Mesendoderm (in vitro differentiated cells): ENCODE results near the gene NKAPD1.
"Not testable (repeated sequence)": the region's sequence is repeated elsewhere in the genome, so short reads cannot be mapped to it uniquely, and the experiment has no call there.

Experiments
- DNase-seq: peaks from one replicate; pipeline ENCODE4 v3.0.0; 2013
- H2AK5ac ChIP-seq: 2 replicates; pipeline ENCODE4 v1.6.1; 2013; ENCODE audit warnings: low read length, inconsistent platforms
- H2BK120ac ChIP-seq: 2 replicates; pipeline ENCODE4 v1.6.1; 2013; ENCODE audit warnings: low read depth, mild to moderate bottlenecking, low read length, moderate library complexity, mixed read lengths
- H2BK15ac ChIP-seq: replicated peaks from 2 replicates; pipeline ENCODE4 v1.6.1; 2013; ENCODE audit warnings: low read depth, mild to moderate bottlenecking, moderate library complexity
- H2BK5ac ChIP-seq: 2 replicates; pipeline ENCODE4 v1.6.1; 2013; ENCODE audit warnings: low read length, inconsistent platforms
- H3K18ac ChIP-seq: 2 replicates; pipeline ENCODE4 v1.6.1; 2013; ENCODE audit warnings: mild to moderate bottlenecking, low read length, mixed read lengths
- H3K23ac ChIP-seq: one replicate; pipeline ENCODE4 v1.6.1; 2013; ENCODE audit warnings: low read length
- H3K27ac ChIP-seq: 2 replicates; pipeline ENCODE4 v1.5.1; 2013; ENCODE audit warnings: low read depth, mild to moderate bottlenecking, inconsistent platforms, low read length, moderate library complexity
- H3K27me3 ChIP-seq: 2 replicates; pipeline ENCODE4 v1.6.1; 2013; ENCODE audit warnings: low read length, control low read depth, mild to moderate bottlenecking, inconsistent platforms; ENCODE audit not compliant: insufficient read depth, poor library complexity
- H3K36me3 ChIP-seq: 2 replicates; pipeline ENCODE4 v1.6.1; 2013; ENCODE audit warnings: low read length, inconsistent platforms; ENCODE audit not compliant: control insufficient read depth, insufficient read depth
- H3K4ac ChIP-seq: one replicate; pipeline ENCODE4 v1.6.1; 2013; ENCODE audit warnings: low read depth, mild to moderate bottlenecking, low read length, moderate library complexity
- H3K4me1 ChIP-seq: 2 replicates; pipeline ENCODE4 v1.6.1; 2013; ENCODE audit warnings: low read depth, low read length, inconsistent platforms; ENCODE audit not compliant: control insufficient read depth
- H3K4me2 ChIP-seq: 2 replicates; pipeline ENCODE4 v1.6.1; 2013; ENCODE audit warnings: low read length
- H3K4me3 ChIP-seq: 2 replicates; pipeline ENCODE4 v1.5.1; 2013; ENCODE audit warnings: mild to moderate bottlenecking, low read length
- H3K56ac ChIP-seq: one replicate; pipeline ENCODE4 v1.6.1; 2013; ENCODE audit warnings: low read length
- H3K79me1 ChIP-seq: 2 replicates; pipeline ENCODE4 v1.6.1; 2013; ENCODE audit warnings: low read length, inconsistent platforms
- H3K79me2 ChIP-seq: 2 replicates; pipeline ENCODE4 v1.6.1; 2013; ENCODE audit warnings: mild to moderate bottlenecking, low read length; ENCODE audit not compliant: control insufficient read depth, insufficient read depth
- H3K9ac ChIP-seq: 2 replicates; pipeline ENCODE4 v1.6.1; 2013; ENCODE audit warnings: low read length, inconsistent platforms
- H4K5ac ChIP-seq: one replicate; pipeline ENCODE4 v1.6.1; 2013; ENCODE audit warnings: low read length
- H4K8ac ChIP-seq: one replicate; pipeline ENCODE4 v1.6.1; 2013; ENCODE audit warnings: low read depth, mild to moderate bottlenecking, control low read depth, low read length, moderate library complexity
- WGBS: extraction: QIAGEN DNeasy Blood & Tissue Kit; methylation state at CpG from one replicate; pipeline ENCODE4 v1.1.7; 2013; ENCODE audit warnings: low lambda C conversion rate, missing lambda C conversion rate; ENCODE audit not compliant: insufficient coverage; ENCODE audit errors: extremely low coverage; 5-methylcytosine and 5-hydroxymethylcytosine counted together

The NKAPD1 gene

GRCh38 chr11:112095302-112095701 lies 21.2 kb downstream of the NKAPD1 start:
- H3K27ac ChIP-seq, H3K79me1 ChIP-seq, H3K4ac ChIP-seq, H3K56ac ChIP-seq, H2BK15ac ChIP-seq, DNase-seq, H2BK120ac ChIP-seq, H4K8ac ChIP-seq, H2AK5ac ChIP-seq, H3K9ac ChIP-seq, H3K27me3 ChIP-seq, H3K23ac ChIP-seq, H3K36me3 ChIP-seq, H3K18ac ChIP-seq, H3K4me1 ChIP-seq, H4K5ac ChIP-seq, H2BK5ac ChIP-seq, H3K4me2 ChIP-seq, H3K4me3 ChIP-seq, H3K79me2 ChIP-seq: not testable (repeated sequence)
- no CpG with 5 or more reads among the region's 2 CpGs for WGBS

DNA sequence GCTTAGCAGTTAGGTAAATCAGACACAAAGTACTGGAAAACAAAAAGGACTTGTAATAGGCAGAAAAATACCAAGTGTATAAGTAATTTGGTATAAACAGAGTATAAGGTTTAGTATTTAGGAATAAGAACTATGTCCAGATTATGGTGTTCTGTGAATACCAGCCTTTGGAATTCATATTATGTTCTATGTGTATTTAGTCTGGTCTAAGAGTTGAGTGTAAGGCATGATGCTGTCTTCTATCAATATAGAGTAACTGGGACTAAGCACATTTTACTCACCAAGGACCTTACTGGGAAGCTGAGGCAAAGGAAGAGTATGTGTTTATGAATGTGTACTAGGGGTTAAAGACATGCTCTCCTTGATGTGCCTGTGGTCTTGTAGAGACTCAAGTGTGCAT lies 22.1 kb downstream of the NKAPD1 start:
- Histone ChIP-seq H3K23ac (no peak overlapping the region), H4K8ac (no peak overlapping the region), H2BK15ac (no peak overlapping the region), H3K4ac (no peak overlapping the region), H3K79me2 (no peaks in the 10 kb centered on the region), H2BK120ac (no peak overlapping the region), H3K4me1 (no peaks in the 10 kb centered on the region), H3K9ac (no peak overlapping the region), H3K79me1 (no peaks in the 10 kb centered on the region), H3K18ac (no peak overlapping the region), H3K27ac (no peak overlapping the region), H3K4me2 (no peak overlapping the region), H3K36me3 (no peaks in the 10 kb centered on the region), H4K5ac (no peak overlapping the region), H3K4me3 (no peak overlapping the region), H2AK5ac (no peak overlapping the region), H2BK5ac (no peak overlapping the region), H3K27me3 (no peaks in the 10 kb centered on the region), H3K56ac (no peak overlapping the region)
- DNase-seq: no peak

DNA sequence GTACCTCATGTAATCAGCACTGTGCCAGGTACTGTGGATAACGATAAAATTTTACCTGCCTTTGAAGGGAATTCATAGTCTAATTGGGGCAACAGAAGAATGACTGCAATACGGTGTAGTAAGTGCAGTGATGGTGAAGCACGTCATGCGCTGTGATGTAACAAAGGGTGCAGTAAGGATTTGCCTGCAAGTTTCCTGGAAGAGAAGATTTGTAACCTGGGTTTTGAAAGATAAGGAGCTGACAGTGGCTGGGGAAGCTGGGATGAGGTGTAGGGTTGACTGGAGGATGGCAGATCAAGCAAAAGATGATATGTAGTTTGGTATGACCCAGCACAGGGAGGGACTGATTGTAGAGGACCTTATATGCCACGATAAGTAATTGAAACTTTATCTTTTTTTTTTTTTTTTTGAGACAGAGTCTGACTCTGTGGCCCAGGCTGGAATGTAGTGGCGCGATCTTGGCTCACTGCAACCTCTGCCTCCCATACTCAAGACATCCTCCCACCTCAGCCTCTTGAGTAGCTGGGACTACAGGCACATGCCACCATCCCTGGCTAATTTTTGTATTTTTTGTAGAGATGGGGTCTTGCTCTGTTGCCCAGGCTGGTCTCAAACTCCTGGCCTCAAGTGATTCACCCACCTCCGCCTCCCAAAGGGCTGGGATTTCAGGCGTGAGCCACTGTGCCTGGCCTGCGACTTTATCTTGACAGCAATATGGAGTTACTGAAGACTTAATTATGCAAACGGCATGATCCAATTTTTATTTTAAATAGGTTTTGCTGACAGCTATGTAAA lies 23.8 kb downstream of the NKAPD1 start:
- H3K18ac ChIP-seq: no peak overlapping the region
- H2BK120ac ChIP-seq: no peak overlapping the region
- H4K8ac ChIP-seq: no peak overlapping the region
- no peak overlapping the region for H3K27ac ChIP-seq
- no peak for DNase-seq
- no peak overlapping the region for H3K56ac ChIP-seq
- H3K79me2 ChIP-seq: no peaks in the 10 kb centered on the region
- no peak overlapping the region for H3K9ac ChIP-seq
- no peaks in the 10 kb centered on the region for H3K4me1 ChIP-seq
- H3K4me2 ChIP-seq: no peak overlapping the region
- no peak overlapping the region for H3K4ac ChIP-seq
- H3K79me1 ChIP-seq: no peaks in the 10 kb centered on the region
- no peak overlapping the region for H3K4me3 ChIP-seq
- H2AK5ac ChIP-seq: no peak overlapping the region
- H3K23ac ChIP-seq: no peak overlapping the region
- H3K36me3 ChIP-seq: no peaks in the 10 kb centered on the region
- no CpG with 5 or more reads among the region's 11 CpGs for WGBS
- H2BK15ac ChIP-seq: no peak overlapping the region
- no peak overlapping the region for H2BK5ac ChIP-seq
- no peaks in the 10 kb centered on the region for H3K27me3 ChIP-seq
- H4K5ac ChIP-seq: no peak overlapping the region

DNA sequence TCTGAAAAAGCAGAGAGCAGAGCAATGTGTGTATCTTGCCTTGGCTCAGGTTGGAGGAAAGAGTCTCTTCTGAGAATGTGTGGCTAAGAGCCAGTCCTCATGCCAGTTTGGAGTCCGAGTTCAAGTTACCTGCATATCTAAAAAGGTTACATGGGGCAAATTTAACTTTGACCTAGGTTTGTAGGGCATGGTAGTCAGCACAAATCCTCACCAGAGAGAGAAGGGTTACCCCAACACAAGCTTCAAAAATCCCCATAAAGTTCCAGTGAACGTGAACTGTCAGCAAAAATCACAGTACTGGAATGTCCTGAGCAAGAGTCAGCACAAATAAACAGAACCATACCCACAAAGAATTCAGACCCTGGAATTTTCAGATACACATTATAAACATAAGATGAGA lies 26.4 kb downstream of the NKAPD1 start:
- no peaks in the 10 kb centered on the region for H3K36me3 ChIP-seq
- DNase-seq: no peak
- no peak overlapping the region for H3K9ac ChIP-seq
- no peak overlapping the region for H4K8ac ChIP-seq
- no peaks in the 10 kb centered on the region for H3K79me1 ChIP-seq
- H3K27ac ChIP-seq: no peak overlapping the region
- H2BK120ac ChIP-seq: no peak overlapping the region
- no peak overlapping the region for H2BK15ac ChIP-seq
- H3K18ac ChIP-seq: no peak overlapping the region
- no peaks in the 10 kb centered on the region for H3K4me1 ChIP-seq
- no peaks in the 10 kb centered on the region for H3K27me3 ChIP-seq
- no CpG with 5 or more reads among the region's 2 CpGs for WGBS
- no peak overlapping the region for H4K5ac ChIP-seq
- H2AK5ac ChIP-seq: no peak overlapping the region
- H3K23ac ChIP-seq: no peak overlapping the region
- no peak overlapping the region for H3K4ac ChIP-seq
- H3K4me3 ChIP-seq: no peak overlapping the region
- H3K79me2 ChIP-seq: no peaks in the 10 kb centered on the region
- no peak overlapping the region for H3K56ac ChIP-seq
- no peak overlapping the region for H2BK5ac ChIP-seq
- H3K4me2 ChIP-seq: no peak overlapping the region

GRCh38 chr11:112103446-112103845 lies 29.3 kb downstream of the NKAPD1 start:
- Histone ChIP-seq H3K4me3 (no peak overlapping the region), H2BK15ac (no peak overlapping the region), H2AK5ac (no peak overlapping the region), H3K18ac (no peak overlapping the region), H3K4me2 (no peak overlapping the region), H3K79me2 (no peaks in the 10 kb centered on the region), H3K9ac (no peak overlapping the region), H3K36me3 (no peaks in the 10 kb centered on the region), H2BK120ac (no peak overlapping the region), H4K5ac (no peak overlapping the region), H2BK5ac (no peak overlapping the region), H4K8ac (no peak overlapping the region), H3K23ac (no peak overlapping the region), H3K79me1 (no peaks in the 10 kb centered on the region), H3K27ac (no peak overlapping the region), H3K4me1 (no peaks in the 10 kb centered on the region), H3K27me3 (no peaks in the 10 kb centered on the region), H3K4ac (no peak overlapping the region), H3K56ac (no peak overlapping the region)
- DNase-seq: no peak
- WGBS: no CpG with 5 or more reads among the region's 6 CpGs

GRCh38 chr11:112106070-112106469 lies 32.0 kb downstream of the NKAPD1 start:
- H4K5ac ChIP-seq: no peak overlapping the region
- no peak overlapping the region for H2BK5ac ChIP-seq
- H2BK120ac ChIP-seq: no peak overlapping the region
- H3K27me3 ChIP-seq: no peaks in the 10 kb centered on the region
- H3K23ac ChIP-seq: no peak overlapping the region
- H4K8ac ChIP-seq: no peak overlapping the region
- H3K79me2 ChIP-seq: no peaks in the 10 kb centered on the region
- no peaks in the 10 kb centered on the region for H3K36me3 ChIP-seq
- no peak overlapping the region for H3K27ac ChIP-seq
- no CpG with 5 or more reads among the region's 8 CpGs for WGBS
- no peaks in the 10 kb centered on the region for H3K79me1 ChIP-seq
- no peak overlapping the region for H3K4me3 ChIP-seq
- no peak overlapping the region for H3K56ac ChIP-seq
- H3K4me2 ChIP-seq: no peak overlapping the region
- DNase-seq: no peak
- no peaks in the 10 kb centered on the region for H3K4me1 ChIP-seq
- no peak overlapping the region for H2AK5ac ChIP-seq
- no peak overlapping the region for H3K4ac ChIP-seq
- H3K18ac ChIP-seq: no peak overlapping the region
- H2BK15ac ChIP-seq: no peak overlapping the region
- H3K9ac ChIP-seq: no peak overlapping the region
